CMK (cell line): Measurements from ENCODE around the gene DHRS4.
"Not testable (repeated sequence)": the region's sequence is repeated elsewhere in the genome, so short reads cannot be mapped to it uniquely, and the experiment has no call there.

Experiments used
- DNase-seq: peaks from one replicate; pipeline ENCODE4 v3.0.0-alpha.2; 2010; ENCODE audit warnings: low read depth

Gene DHRS4

GRCh38 chr14:23984891-23985602 lies 31.5 kb downstream of the DHRS4 start:
- DNase-seq, result no peak

- DNase-seq, result not testable (repeated sequence)
Observed at GRCh38 chr14:23988223-23988606, 34.6 kb downstream of the DHRS4 start.

GRCh38 chr14:23988607-23989363 lies 35.2 kb downstream of the DHRS4 start, which contains the start of gene DHRS4L2:
TSS of gene DHRS4L2 (plus strand) at chr14:23988929. CDS start at chr14:23988948, 19 bp downstream.
- peak; percentile 63 for DNase-seq

GRCh38 chr14:23989734-23990445 lies 36.3 kb downstream of the DHRS4 start:
- DNase-seq, result not testable (repeated sequence)

GRCh38 chr14:23990961-23991360 lies 37.4 kb downstream of the DHRS4 start:
- DNase-seq, result not testable (repeated sequence)

GRCh38 chr14:23993042-23993441 lies 39.5 kb downstream of the DHRS4 start:
- not testable (repeated sequence) for DNase-seq

GRCh38 chr14:23996009-23996408 lies 42.4 kb downstream of the DHRS4 start:
- DNase-seq, result not testable (repeated sequence)

GRCh38 chr14:23996825-23997224 lies 43.3 kb downstream of the DHRS4 start:
- not testable (repeated sequence) for DNase-seq

GRCh38 chr14:23999640-24000039 lies 46.1 kb downstream of the DHRS4 start:
- not testable (repeated sequence) for DNase-seq

GRCh38 chr14:24001078-24001477 lies 47.5 kb downstream of the DHRS4 start:
- DNase-seq, result not testable (repeated sequence)

- DNase-seq, result not testable (repeated sequence)
Observed at GRCh38 chr14:24001679-24002078, 48.1 kb downstream of the DHRS4 start.

- not testable (repeated sequence) for DNase-seq
Observed at GRCh38 chr14:24006471-24006816, 52.9 kb downstream of the DHRS4 start.

- not testable (repeated sequence) for DNase-seq
Observed at GRCh38 chr14:24006817-24007652, 53.5 kb downstream of the DHRS4 start.

GRCh38 chr14:24011051-24011450 lies 57.5 kb downstream of the DHRS4 start:
- DNase-seq, result no peak

- not testable (repeated sequence) for DNase-seq
Observed at GRCh38 chr14:24012726-24013273, 59.2 kb downstream of the DHRS4 start.

GRCh38 chr14:24013654-24014514 lies 60.3 kb downstream of the DHRS4 start:
- no peak for DNase-seq

GRCh38 chr14:24015745-24016144 lies 62.2 kb downstream of the DHRS4 start:
- not testable (repeated sequence) for DNase-seq
